ENCODE measurements around the gene PLEKHA7.

DNA sequence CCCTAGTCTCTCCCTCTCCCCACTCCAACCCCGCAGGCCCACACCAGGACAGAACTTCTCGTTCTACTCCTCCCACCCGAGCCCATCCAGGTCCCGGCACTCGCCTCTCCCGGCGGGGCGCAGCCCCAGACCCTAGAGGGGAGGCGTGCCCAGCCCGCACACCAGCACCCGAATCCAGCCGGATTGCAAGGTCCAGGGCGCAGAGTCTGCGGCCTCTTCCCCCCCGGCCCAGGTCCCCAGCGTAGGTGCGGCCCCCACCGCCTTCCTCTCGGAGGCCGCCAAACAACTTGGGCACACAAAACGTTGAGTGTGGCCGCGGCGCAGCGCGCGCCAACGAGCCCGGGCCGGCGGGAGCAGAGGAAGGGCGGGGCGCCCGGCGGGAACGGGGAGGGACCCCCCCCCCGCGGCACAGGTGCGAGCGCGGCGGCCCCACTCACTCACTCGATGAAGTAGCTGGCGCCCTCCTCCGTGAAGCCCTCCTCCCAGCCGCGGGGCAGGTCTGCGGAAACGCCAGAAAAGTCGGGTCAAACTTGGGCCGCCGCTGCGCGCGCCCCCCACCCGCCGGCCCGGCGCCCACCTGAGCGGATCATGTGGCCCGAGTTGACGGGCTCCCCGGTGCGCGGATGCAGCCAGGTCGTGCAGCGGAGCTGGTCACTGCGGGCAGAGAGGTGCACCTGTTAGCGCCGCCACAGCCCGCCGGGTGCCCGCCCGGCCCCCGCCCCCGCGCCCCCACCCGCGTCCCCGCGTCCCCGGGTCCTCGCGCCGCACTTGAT is 480 bp downstream of the PLEKHA7 start:
- TF ChIP-seq, protein P1, sequence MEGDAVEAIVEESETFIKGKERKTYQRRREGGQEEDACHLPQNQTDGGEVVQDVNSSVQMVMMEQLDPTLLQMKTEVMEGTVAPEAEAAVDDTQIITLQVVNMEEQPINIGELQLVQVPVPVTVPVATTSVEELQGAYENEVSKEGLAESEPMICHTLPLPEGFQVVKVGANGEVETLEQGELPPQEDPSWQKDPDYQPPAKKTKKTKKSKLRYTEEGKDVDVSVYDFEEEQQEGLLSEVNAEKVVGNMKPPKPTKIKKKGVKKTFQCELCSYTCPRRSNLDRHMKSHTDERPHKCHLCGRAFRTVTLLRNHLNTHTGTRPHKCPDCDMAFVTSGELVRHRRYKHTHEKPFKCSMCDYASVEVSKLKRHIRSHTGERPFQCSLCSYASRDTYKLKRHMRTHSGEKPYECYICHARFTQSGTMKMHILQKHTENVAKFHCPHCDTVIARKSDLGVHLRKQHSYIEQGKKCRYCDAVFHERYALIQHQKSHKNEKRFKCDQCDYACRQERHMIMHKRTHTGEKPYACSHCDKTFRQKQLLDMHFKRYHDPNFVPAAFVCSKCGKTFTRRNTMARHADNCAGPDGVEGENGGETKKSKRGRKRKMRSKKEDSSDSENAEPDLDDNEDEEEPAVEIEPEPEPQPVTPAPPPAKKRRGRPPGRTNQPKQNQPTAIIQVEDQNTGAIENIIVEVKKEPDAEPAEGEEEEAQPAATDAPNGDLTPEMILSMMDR (IDR thresholded peaks at IDR 0.05; ENCODE audit: low read depth, low read length): no peak
- TF ChIP-seq POLR2A (IDR thresholded peaks at IDR 0.05; ENCODE audit: extremely low read depth, insufficient read length): no peak
- TF ChIP-seq, protein P2, sequence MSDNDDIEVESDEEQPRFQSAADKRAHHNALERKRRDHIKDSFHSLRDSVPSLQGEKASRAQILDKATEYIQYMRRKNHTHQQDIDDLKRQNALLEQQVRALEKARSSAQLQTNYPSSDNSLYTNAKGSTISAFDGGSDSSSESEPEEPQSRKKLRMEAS (IDR thresholded peaks at IDR 0.05; ENCODE audit: low read depth, low read length): no peak
